Large intestine (tissue), 3 donors: ENCODE measurements around the gene COL27A1. TPM values are rescaled to one million over a fixed set of nuclear protein-coding genes. Genes with fewer than 3 reads are reported as not detected.
A peak's percentile ranks its signal among the peaks of the same experiment; 100 is the strongest.

Experiments used
- DNase-seq, 2 donors: peaks; one replicate each; pipeline versions ENCODE4 v3.0.0 to v3.0.0-alpha.2; 2013
- H3K27ac ChIP-seq: one replicate; pipeline ENCODE4 v1.5.1; 2013; ENCODE audit warnings: low read length
- H3K27me3 ChIP-seq: 2 replicates; pipeline ENCODE4 v1.6.1; 2013; ENCODE audit warnings: low read length; ENCODE audit not compliant: control insufficient read depth, insufficient read depth
- H3K36me3 ChIP-seq: 2 replicates; pipeline ENCODE4 v1.6.1; 2013; ENCODE audit warnings: low read length; ENCODE audit not compliant: control insufficient read depth, insufficient read depth
- H3K4me1 ChIP-seq: one replicate; pipeline ENCODE4 v1.6.1; 2013; ENCODE audit warnings: low read length; ENCODE audit not compliant: control insufficient read depth, insufficient read depth
- H3K4me3 ChIP-seq: one replicate; pipeline ENCODE4 v1.5.1; 2013; ENCODE audit warnings: low read length
- H3K9me3 ChIP-seq: one replicate; pipeline ENCODE4 v1.6.1; 2013; ENCODE audit warnings: mild to moderate bottlenecking, low read depth, low read length, moderate library complexity; ENCODE audit not compliant: control insufficient read depth
- WGBS: methylation state at CpG from one replicate; pipeline ENCODE4 v1.1.5; 2013; ENCODE audit warnings: low lambda C conversion rate; ENCODE audit not compliant: insufficient coverage; 5-methylcytosine and 5-hydroxymethylcytosine counted together
- polyA plus RNA-seq: library from polyadenylated mRNA; unstranded; fragments of 120-200 nt; gene quantifications from one replicate; pipeline ENCODE4 v1.2.1, GENCODE V29; 2013

COL27A1 gene
- polyA plus RNA-seq, 1 donor: 117 TPM

DNA sequence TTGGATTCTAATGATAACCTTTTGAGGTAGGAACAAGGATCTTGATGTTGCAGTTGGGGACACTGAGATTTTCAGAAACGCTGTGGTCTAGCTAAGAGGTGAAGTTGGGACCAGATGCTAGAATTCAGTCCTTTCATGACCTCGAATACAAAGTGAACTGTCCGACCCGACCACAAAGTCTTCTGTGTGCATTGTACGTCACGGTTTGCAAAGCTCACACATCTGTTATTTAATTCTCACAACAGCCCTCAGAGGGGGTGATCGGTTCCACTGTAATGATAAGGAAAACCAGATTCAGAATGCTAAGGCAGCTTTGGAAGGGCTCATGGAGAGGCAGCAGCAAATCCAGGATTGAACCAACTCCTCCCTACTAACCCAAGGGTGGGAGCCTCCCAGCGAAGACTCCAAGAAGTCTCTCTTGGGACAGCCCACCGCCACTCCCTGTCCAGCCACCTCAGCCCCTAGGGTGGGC is 39.6 kb upstream of the COL27A1 start:
- Histone ChIP-seq H3K27ac (no peak overlapping the region), H3K4me1 (peaks cover 19% of the 10 kb centered on the region), H3K9me3 (no peaks in the 10 kb centered on the region), H3K4me3 (no peak overlapping the region), H3K27me3 (no peaks in the 10 kb centered on the region), H3K36me3 (no peaks in the 10 kb centered on the region)
- no peak for DNase-seq
- WGBS: 72% methylated on average over 2 of the region's 9 CpGs

DNA sequence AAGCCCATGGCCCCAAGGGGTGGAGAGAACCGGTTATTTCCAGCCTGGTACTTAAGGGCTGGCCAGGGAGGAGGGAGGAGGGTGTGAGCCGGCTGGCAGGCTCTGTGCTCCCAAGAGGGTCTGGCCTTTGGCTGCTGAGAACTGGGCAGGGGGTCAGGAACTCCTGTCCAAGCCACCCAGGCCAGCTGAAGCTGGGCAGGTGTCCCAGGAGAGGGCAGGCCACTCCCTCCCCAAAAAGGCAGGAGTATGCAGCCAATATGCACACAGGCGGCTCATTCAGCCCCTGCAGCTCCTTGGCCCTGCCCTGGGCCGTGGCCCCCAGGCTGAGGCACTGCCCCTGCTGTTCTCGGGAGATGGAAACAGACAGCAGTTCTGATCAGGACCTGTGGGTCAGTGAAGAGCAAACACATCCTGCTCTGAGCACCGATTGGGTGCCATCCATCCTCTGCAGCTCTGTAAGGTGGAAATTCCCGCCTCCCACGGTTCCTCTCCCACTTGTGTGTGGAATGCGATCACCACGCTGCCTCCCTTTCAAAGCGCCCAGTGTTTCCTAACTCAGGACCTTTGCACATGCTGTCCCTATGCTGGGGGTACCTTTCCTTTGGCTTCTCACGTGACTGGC is 39.1 kb upstream of the COL27A1 start:
- no peak for DNase-seq
- Histone ChIP-seq H3K9me3 (no peaks in the 10 kb centered on the region), H3K27ac (no peak overlapping the region), H3K4me1 (peaks cover 23% of the 10 kb centered on the region), H3K36me3 (no peaks in the 10 kb centered on the region), H3K4me3 (no peak overlapping the region), H3K27me3 (no peaks in the 10 kb centered on the region)
- 100% methylated on average over 1 of the region's 12 CpGs for WGBS

DNA sequence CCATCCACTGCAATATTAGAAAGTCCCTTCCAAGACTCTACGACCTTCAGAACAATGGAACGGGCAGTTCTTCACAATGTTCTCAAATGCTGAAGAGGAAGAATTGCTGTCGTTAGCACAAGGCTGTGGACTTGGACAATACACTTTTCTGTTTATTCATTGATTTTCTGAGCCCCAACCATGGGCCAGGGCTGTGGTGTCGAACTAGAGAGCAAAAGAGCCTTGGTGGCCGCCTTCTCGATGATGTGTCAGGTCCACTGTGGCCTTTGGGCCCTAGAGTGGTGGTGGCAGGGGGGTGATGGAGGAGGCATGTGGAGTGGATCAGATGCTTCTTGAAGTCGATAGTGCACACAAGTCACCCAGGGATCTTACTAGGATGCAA is 37.7 kb upstream of the COL27A1 start:
- DNase-seq: no peak
- H3K4me3 ChIP-seq: no peak overlapping the region
- WGBS: no CpG with 5 or more reads among the region's 7 CpGs
- no peak overlapping the region for H3K27ac ChIP-seq
- no peaks in the 10 kb centered on the region for H3K36me3 ChIP-seq
- H3K27me3 ChIP-seq: no peaks in the 10 kb centered on the region
- peaks cover 30% of the 10 kb centered on the region for H3K4me1 ChIP-seq
- no peaks in the 10 kb centered on the region for H3K9me3 ChIP-seq

DNA sequence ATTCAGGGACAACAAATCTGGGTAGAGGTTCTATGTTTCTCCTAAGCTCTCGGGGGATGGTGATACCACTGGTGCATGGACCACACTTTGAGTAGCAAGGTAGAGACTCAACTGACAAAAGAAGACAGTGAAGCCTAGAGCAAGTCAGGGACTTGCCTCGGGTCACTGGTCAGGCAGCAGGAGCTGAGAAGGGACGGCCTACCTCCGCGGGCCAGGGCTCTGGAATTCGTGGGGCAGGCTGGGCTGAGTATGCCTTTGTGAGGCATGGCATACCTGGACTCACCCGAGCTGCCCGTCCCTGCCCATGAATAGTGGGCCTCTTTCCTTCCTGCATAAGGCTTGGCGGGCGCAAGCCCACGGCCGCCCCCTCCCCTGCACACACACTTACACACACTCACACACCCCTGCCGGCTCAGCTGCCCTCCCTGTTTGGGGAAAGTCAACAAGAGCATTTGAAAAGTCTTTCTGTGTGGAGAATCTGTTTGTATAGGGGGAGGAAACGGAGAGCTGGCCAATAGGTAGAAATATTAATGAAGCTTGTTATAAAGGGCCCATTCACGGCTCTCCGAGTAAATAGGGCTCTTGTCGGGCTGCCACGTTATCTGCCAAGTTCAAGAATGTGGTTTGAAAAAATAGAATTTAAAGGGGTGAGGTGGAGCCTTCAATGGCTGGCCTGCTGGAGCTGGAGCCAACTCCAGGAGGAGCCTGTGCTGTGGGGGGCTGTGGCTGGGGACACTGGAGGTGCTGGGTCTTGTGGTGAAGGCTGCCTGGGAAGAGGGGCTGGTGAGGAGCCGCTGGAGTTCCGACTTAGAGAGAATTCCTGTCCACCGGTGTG is 37.1 kb upstream of the COL27A1 start:
- no peaks in the 10 kb centered on the region for H3K9me3 ChIP-seq
- H3K27ac ChIP-seq: peak overlapping the region; percentile 60
- no peak overlapping the region for H3K4me3 ChIP-seq
- WGBS: 17% methylated on average over 1 of the region's 21 CpGs
- H3K36me3 ChIP-seq: no peaks in the 10 kb centered on the region
- H3K4me1 ChIP-seq: peaks cover 33% of the 10 kb centered on the region
- H3K27me3 ChIP-seq: no peaks in the 10 kb centered on the region
- DNase-seq: peak in 1 of 2 donors; percentile 76

DNA sequence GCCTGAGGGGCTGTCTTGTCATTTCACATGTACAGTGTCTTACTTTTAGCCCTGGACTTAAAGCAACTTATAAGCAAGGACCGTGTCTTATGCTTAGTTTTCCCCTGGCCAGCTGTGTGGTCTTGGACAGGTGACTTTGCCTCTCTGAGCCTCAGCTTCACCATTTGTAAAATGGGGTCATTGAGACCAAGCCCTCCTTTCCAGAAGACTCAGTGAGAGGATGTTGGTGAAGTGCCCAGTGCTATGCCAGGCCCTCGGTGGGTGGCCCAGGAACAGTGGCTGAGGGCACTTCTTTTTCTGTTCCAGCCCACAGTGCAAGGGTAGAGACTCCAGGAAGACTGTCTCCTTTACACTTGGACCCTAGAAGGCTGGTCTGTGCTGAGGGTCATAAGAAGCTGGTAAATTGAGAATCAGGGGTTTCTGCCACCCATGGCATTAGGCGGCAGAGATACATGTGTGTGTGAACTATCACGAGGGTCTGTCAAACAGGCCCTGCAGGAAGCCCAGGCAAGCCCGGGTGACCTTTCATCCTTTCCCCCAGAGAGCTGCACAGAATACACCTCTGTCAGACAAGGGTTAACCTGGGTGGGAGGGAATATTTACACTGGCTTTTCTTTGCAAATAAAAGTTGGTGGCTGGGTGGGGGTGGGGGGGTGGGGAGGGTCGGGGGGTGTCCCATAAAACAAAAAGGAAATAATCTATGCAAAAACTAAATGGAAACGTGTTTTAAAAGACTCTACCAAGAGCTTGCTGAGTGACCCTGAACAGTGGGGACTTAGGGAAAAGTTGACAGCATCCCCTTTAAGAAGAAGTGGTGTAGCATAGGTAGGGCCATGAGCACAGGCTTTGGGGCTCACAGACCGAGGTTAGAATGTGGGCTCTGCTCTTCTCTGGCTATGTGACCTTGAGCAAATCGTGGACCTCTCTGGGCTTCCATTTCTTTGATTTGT is 35.8 kb upstream of the COL27A1 start:
- Histone ChIP-seq H3K27me3 (no peaks in the 10 kb centered on the region), H3K36me3 (no peaks in the 10 kb centered on the region), H3K9me3 (no peaks in the 10 kb centered on the region), H3K4me3 (no peak overlapping the region), H3K4me1 (peaks cover 46% of the 10 kb centered on the region), H3K27ac (peak overlapping the region; percentile 60)
- no CpG with 5 or more reads among the region's 9 CpGs for WGBS
- peak in 1 of 2 donors; percentile 49 for DNase-seq

DNA sequence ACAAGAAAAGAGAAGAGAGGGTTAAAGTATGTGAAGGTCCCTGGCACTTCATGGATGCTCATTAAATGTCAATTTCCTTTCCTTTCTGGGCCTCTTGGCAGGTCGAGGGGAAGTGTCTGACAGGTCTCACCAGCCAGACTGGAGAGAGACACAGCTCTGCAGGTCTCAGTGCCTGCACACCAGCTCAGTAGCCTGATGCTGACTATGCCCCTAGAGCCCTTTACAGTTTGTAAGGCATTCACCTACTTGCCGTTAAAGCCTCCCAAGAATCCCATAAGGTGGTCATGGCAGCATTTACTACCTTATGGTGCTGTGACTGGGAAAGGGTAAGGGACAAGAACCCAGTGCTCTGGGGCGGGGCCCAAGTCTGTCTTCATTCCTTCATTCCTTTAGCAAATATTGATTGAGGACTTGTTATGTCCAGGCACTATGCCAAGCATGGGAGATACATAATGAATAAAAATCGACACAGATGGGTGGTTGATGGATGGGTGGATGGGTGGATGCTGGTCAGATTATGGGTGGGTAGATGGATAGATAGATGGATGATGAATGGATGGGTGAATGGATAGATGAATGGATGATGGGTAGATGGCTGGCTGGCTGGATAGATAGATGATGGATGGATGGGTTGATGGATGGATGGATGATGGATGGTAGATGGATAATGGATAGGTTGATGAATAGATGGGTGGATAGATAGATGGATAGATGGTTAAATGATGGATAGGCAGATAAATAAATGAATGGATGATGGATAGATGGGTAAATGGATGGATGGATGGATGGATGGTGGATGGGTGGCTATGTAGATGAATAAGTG is 34.9 kb upstream of the COL27A1 start:
- H3K27ac ChIP-seq: no peak overlapping the region
- no peak for DNase-seq
- H3K4me1 ChIP-seq: peaks cover 50% of the 10 kb centered on the region
- no peaks in the 10 kb centered on the region for H3K27me3 ChIP-seq
- H3K4me3 ChIP-seq: no peak overlapping the region
- no peaks in the 10 kb centered on the region for H3K9me3 ChIP-seq
- WGBS: 0% methylated on average over 1 of the region's 4 CpGs
- H3K36me3 ChIP-seq: no peaks in the 10 kb centered on the region

DNA sequence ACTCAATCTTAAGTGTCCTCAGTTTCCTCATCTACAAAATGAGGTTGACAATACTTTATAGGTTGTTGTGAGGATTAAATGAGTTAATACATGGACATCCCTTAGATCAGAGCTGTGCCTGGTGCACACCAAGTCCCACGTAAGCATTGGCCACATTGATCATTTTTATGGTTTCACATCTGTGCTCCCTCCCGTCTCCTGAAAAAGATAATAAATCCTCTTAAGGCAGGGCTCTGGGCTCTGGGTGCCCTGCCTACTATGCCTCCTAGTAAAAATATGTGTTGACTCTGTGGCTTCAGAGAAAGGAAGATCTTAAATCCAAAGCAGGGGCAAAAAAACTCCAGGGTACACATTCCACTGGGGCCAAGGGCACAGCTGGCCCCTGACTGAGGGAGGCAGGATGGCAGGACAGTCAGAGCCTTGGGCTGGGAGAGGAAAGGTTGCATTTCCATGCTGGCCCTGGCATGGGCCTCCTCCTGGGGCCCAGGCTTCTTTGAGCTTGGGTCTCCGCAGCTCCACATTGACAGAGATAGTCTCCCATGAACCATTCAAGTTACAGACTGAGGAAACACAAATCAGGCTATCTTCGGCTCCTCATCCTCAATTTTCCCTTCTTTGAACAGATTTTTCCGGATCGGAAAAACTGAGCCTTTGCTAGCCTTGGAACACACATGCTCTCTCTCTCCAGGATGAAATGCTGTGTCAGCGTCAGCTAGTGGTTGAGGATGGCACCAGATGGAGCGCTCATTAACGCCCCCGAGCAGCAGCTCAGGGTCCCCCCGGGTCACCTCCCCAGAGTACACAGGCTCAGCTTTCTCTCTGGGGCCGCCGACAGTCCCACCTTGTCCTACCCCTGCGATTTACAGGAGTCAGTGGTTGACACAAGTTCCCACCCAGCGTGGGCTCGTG is 33.9 kb upstream of the COL27A1 start:
- no peak overlapping the region for H3K4me3 ChIP-seq
- H3K9me3 ChIP-seq: no peaks in the 10 kb centered on the region
- H3K36me3 ChIP-seq: no peaks in the 10 kb centered on the region
- H3K4me1 ChIP-seq: peaks cover 50% of the 10 kb centered on the region
- no peaks in the 10 kb centered on the region for H3K27me3 ChIP-seq
- no peak for DNase-seq
- WGBS: 80% methylated on average over 2 of the region's 16 CpGs
- H3K27ac ChIP-seq: no peak overlapping the region

DNA sequence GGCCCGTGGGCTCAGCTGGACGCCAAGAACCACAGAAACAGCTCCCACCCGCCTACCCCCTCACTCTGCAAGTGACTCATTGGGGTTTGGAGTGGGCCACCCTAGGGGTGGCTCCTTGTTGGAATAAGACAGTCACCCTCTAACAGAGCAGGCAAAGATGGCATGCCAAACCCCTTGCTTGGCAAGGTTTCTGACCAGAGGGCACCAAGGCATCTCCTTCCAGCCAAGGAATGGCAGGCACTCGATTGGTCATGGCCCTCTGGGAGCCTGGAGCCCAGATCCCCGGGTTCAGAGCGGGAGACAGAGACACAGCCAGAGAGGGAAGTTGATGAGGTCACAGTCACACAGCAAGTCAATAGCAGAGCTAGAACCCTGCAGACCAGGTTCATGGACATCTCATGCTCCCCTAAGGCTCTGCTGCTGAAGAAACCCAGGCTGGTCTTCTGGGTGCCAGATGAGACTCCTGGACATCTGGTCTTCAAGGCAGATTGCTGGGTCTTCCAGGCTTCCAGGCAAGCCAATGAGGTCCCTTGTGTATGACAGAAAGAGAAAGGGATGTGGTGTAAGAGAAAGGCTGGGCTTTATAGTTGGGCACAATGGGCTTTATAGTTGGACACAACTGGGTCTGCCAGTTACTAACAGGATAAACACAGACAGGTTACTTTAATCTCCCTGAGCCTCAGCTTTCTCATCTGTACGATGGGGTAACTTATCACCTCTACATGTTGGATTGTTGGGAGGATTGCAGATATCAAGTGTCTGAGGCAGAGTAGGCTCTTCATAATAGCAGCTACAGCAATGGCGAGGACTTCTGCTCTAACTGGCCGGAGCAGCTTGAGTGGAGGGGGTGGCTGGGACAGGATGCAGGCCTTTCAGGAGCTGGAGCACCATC is 33.0 kb upstream of the COL27A1 start:
- Histone ChIP-seq H3K4me3 (no peak overlapping the region), H3K36me3 (no peaks in the 10 kb centered on the region), H3K27ac (no peak overlapping the region), H3K4me1 (peaks cover 50% of the 10 kb centered on the region), H3K9me3 (no peaks in the 10 kb centered on the region), H3K27me3 (no peaks in the 10 kb centered on the region)
- WGBS: no CpG with 5 or more reads among the region's 9 CpGs
- DNase-seq: no peak
